Kidney epithelial cell (primary cell): ENCODE results near the gene FAM98C. TPM values are rescaled to one million over a fixed set of nuclear protein-coding genes. Genes with fewer than 3 reads are reported as not detected.

Source experiments
- DNase-seq: peaks from one replicate; pipeline ENCODE4 v3.0.0-alpha.2; 2010; ENCODE audit warnings: low read depth
- H3K27me3 ChIP-seq: 2 replicates; pipeline ENCODE4 v1.6.0; 2011; ENCODE audit warnings: low read length; ENCODE audit not compliant: control insufficient read depth, insufficient read depth
- H3K36me3 ChIP-seq: 2 replicates; pipeline ENCODE4 v1.5.1; 2011; ENCODE audit warnings: low read length; ENCODE audit not compliant: control insufficient read depth, insufficient read depth
- H3K4me3 ChIP-seq: 2 replicates; pipeline ENCODE4 v1.5.1; 2011; ENCODE audit warnings: low read depth, mild to moderate bottlenecking, control low read depth, low read length
- total RNA-seq: library from RNA; depleted of rRNA; stranded (reverse); fragments of >200 nt; gene quantifications from 2 replicates; pipeline ENCODE4 v1.2.3, GENCODE V29; 2015
- TF ChIP-seq, protein P1 (sequence below): IDR thresholded peaks from 2 replicates; pipeline ENCODE4 v1.5.1; 2011; ENCODE audit warnings: mild to moderate bottlenecking, moderate library complexity, low read length, control low read depth, inconsistent platforms; ENCODE audit not compliant: insufficient read depth, poor library complexity, severe bottlenecking

FAM98C gene
- total RNA-seq, 1 donor from 2014 or later: 17.8 TPM

- Histone ChIP-seq H3K4me3 (no peak overlapping the region), H3K36me3 (no peaks in the 10 kb centered on the region), H3K27me3 (no peaks in the 10 kb centered on the region)
- DNase-seq: no peak
- TF ChIP-seq, protein P1, sequence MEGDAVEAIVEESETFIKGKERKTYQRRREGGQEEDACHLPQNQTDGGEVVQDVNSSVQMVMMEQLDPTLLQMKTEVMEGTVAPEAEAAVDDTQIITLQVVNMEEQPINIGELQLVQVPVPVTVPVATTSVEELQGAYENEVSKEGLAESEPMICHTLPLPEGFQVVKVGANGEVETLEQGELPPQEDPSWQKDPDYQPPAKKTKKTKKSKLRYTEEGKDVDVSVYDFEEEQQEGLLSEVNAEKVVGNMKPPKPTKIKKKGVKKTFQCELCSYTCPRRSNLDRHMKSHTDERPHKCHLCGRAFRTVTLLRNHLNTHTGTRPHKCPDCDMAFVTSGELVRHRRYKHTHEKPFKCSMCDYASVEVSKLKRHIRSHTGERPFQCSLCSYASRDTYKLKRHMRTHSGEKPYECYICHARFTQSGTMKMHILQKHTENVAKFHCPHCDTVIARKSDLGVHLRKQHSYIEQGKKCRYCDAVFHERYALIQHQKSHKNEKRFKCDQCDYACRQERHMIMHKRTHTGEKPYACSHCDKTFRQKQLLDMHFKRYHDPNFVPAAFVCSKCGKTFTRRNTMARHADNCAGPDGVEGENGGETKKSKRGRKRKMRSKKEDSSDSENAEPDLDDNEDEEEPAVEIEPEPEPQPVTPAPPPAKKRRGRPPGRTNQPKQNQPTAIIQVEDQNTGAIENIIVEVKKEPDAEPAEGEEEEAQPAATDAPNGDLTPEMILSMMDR: no peak
Measured at GRCh38 chr19:38455031-38455430, 52.1 kb downstream of the FAM98C start.

DNA sequence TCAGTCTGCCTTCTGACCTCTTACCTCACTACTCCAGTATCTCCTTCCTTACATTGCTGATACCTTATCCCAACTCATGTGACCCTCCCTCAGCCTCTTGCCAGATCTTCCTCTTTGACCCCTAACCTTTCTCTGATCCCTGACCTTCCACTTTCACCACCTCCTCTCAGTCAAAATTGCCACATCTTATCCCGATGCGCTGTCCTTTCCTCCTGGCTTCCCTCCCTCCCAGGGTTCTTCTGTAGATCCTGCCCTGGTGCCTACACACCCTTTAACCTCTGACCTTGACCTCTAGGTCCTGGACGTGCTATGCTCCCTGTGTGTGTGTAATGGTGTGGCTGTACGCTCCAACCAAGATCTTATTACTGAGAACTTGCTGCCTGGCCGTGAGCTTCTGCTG is 54.3 kb downstream of the FAM98C start:
- H3K27me3 ChIP-seq: no peaks in the 10 kb centered on the region
- no peak overlapping the region for H3K4me3 ChIP-seq
- H3K36me3 ChIP-seq: no peaks in the 10 kb centered on the region
- no peak for DNase-seq
- TF ChIP-seq, protein P1: no peak

- Histone ChIP-seq H3K36me3 (no peaks in the 10 kb centered on the region), H3K4me3 (no peak overlapping the region), H3K27me3 (no peaks in the 10 kb centered on the region)
- no peak for DNase-seq
- TF ChIP-seq, protein P1: no peak
Measured at GRCh38 chr19:38457690-38458405, 55.0 kb downstream of the FAM98C start.

Other genes with a start within 250 kb of the FAM98C start
- 1.5 and 2.1 TPM in 2 replicates for gene DPF1, start 178.9 kb upstream of the FAM98C start, total RNA-seq
- gene PPP1R14A, start 146.7 kb upstream of the FAM98C start, total RNA-seq: 1.6 and 5.3 TPM in 2 replicates
- 591 and 806 TPM in 2 replicates for gene SPINT2, start 138.5 kb upstream of the FAM98C start, total RNA-seq
- 273 and 300 TPM in 2 replicates for gene C19orf33, start 98.8 kb upstream of the FAM98C start, total RNA-seq
- gene YIF1B, start 87.1 kb upstream of the FAM98C start, total RNA-seq: 66.7 and 80.6 TPM in 2 replicates
- gene KCNK6, start 83.2 kb upstream of the FAM98C start, total RNA-seq: 3.6 and 4.1 TPM in 2 replicates
- gene CATSPERG, start 67.3 kb upstream of the FAM98C start, total RNA-seq: 1.2 and 1.7 TPM in 2 replicates
- 316 and 367 TPM in 2 replicates for gene PSMD8, start 28.5 kb upstream of the FAM98C start, total RNA-seq
- gene GGN, start 15.1 kb upstream of the FAM98C start, total RNA-seq: 0.07 and 1.4 TPM in 2 replicates
- 4.3 and 4.5 TPM in 2 replicates for gene SPRED3, start 14.4 kb upstream of the FAM98C start, total RNA-seq
- gene RASGRP4, start 23.1 kb downstream of the FAM98C start, total RNA-seq: not detected in 2 replicates
- gene RYR1, start 30.6 kb downstream of the FAM98C start, total RNA-seq: 0.07 and 0.17 TPM in 2 replicates
- gene MAP4K1, start 214.9 kb downstream of the FAM98C start, total RNA-seq: 1.3 and 4.7 TPM in 2 replicates
- gene EIF3K, start 216.1 kb downstream of the FAM98C start, total RNA-seq: 644 and 653 TPM in 2 replicates
- gene ACTN4, start 244.6 kb downstream of the FAM98C start, total RNA-seq: 821 and 971 TPM in 2 replicates